Measurements from ENCODE around the gene TAGAP. TPM values are rescaled to one million over a fixed set of nuclear protein-coding genes. Genes with fewer than 3 reads are reported as not detected.

The TAGAP gene
- total and polyA plus RNA-seq, 2 of the 8 experiments (the other 6 are each of a cell fraction or from before 2014, with no cell fraction given), result not detected

- TF ChIP-seq RNF2 (IDR thresholded peaks at IDR 0.05; ENCODE audit: borderline replicate concordance, low read depth, low read length, missing control alignments, poor library complexity, severe bottlenecking) (no peak), SRF (IDR thresholded peaks at IDR 0.05; ENCODE audit: low read depth, low read length) (no peak), BCL11A (IDR thresholded peaks at IDR 0.05; ENCODE audit: low read depth in 2 of 2, low read length in 2 of 2) (no peak), TAF7 (optimal IDR thresholded peaks at IDR 0.05; ENCODE audit: borderline replicate concordance, low read depth, low read length) (no peak), HDAC2 (IDR thresholded peaks at IDR 0.05; ENCODE audit: borderline replicate concordance in 1 of 2, low read depth in 2 of 2, low read length in 2 of 2) (no peak), PHF8 (conservative IDR thresholded peaks at IDR 0.05; ENCODE audit: low read depth, low read length) (0 out of 2 replicates have a peak, but pooled peaks have one; percentile 4), SIX5 (IDR thresholded peaks at IDR 0.05; ENCODE audit: low read depth, low read length) (no peak), MAFK (IDR thresholded peaks at IDR 0.05; ENCODE audit: low read depth, low read length) (no peak), CTBP2 (IDR thresholded peaks at IDR 0.05; ENCODE audit: borderline replicate concordance, insufficient read depth, insufficient read length, low read length) (no peak), GABPA (IDR thresholded peaks at IDR 0.05; ENCODE audit: borderline replicate concordance, insufficient read depth, low read length) (no peak), BRCA1 (IDR thresholded peaks at IDR 0.05; ENCODE audit: low read depth, low read length) (no peak), SIRT6 (IDR thresholded peaks at IDR 0.05; ENCODE audit: low read length) (no peak), CHD2 (IDR thresholded peaks at IDR 0.05; ENCODE audit: low read length) (no peak), CBX5 (IDR thresholded peaks at IDR 0.05; ENCODE audit: low read depth, low read length) (no peak), FOSL1 (IDR thresholded peaks at IDR 0.05; ENCODE audit: insufficient read depth, low read depth, low read length) (no peak), KDM5A (IDR thresholded peaks at IDR 0.05; ENCODE audit: low read length) (no peak), POLR2A (IDR thresholded peaks at IDR 0.05; ENCODE audit: control extremely low read depth in 1 of 2, low read depth in 2 of 2, low read length in 2 of 2) (no peak), ATF2 (IDR thresholded peaks at IDR 0.05; ENCODE audit: low read length) (no peak), BACH1 (IDR thresholded peaks at IDR 0.05; ENCODE audit: low read length) (no peak), TEAD4 (IDR thresholded peaks at IDR 0.05; ENCODE audit: low read depth, low read length) (0 out of 2 replicates have a peak, but pooled peaks have one; percentile 38), E2F6 (IDR thresholded peaks at IDR 0.05) (peak; percentile 98), ASH2L (IDR thresholded peaks at IDR 0.05; ENCODE audit: low read length) (peak; percentile 66)
Measured at GRCh38 chr6:159068904-159069578, 24.2 kb upstream of the TAGAP start (continued).
